Keratinocyte (primary cell): Measurements from ENCODE around the gene AEN. TPM values are rescaled to one million over a fixed set of nuclear protein-coding genes. Genes with fewer than 3 reads are reported as not detected.

Experiments used
- DNase-seq: peaks from one replicate; pipeline ENCODE4 v3.0.0-alpha.2; 2011; ENCODE audit warnings: low read depth, missing footprints, low spot score
- FAIRE-seq: peaks from 2 replicates; lab custom pipeline; 2011; peaks lifted over from hg19 to GRCh38; lab: Jason Lieb, UNC
- H2AFZ ChIP-seq: 2 replicates; pipeline ENCODE4 v1.6.0; 2012; ENCODE audit warnings: low read length, control low read depth, inconsistent platforms; ENCODE audit not compliant: control insufficient read depth
- H3K27ac ChIP-seq: 2 replicates; pipeline ENCODE4 v1.5.1; 2011; ENCODE audit warnings: low read length; ENCODE audit not compliant: control insufficient read depth, insufficient read depth
- H3K27me3 ChIP-seq: 3 replicates; pipeline ENCODE4 v1.6.0; 2011; ENCODE audit warnings: low read length; ENCODE audit not compliant: control insufficient read depth, insufficient read depth; ENCODE audit errors: extremely low read depth
- H3K36me3 ChIP-seq, 2 experiments: 2 replicates in 1 of 2; 3 replicates in 1 of 2; pipeline ENCODE4 v1.5.1; 2011; ENCODE audit warnings: low read length in 2 of 2, mild to moderate bottlenecking in 1 of 2; ENCODE audit not compliant: control insufficient read depth in 2 of 2, insufficient read depth in 2 of 2; ENCODE audit errors: extremely low read depth in 1 of 2
- H3K4me1 ChIP-seq: 3 replicates; pipeline ENCODE4 v1.5.1; 2011; ENCODE audit warnings: low read length; ENCODE audit not compliant: control insufficient read depth, insufficient read depth; ENCODE audit errors: extremely low read depth
- H3K4me2 ChIP-seq: 3 replicates; pipeline ENCODE4 v1.6.0; 2011; ENCODE audit warnings: low read depth, low read length; ENCODE audit not compliant: control insufficient read depth, insufficient read depth; ENCODE audit errors: extremely low read depth
- H3K4me3 ChIP-seq, 3 experiments: fragments of 200-600 bp in 1 of 3; sonication (generic) in 1 of 3; 2 replicates in 2 of 3; 3 replicates in 1 of 3; pipeline ENCODE4 v1.5.1; 2011 to 2016; ENCODE audit warnings: low read length in 3 of 3, mild to moderate bottlenecking in 3 of 3, control low read depth in 2 of 3, inconsistent platforms in 1 of 3, low read depth in 1 of 3, mixed read lengths in 1 of 3, mixed run types in 1 of 3, moderate library complexity in 1 of 3; ENCODE audit not compliant: control insufficient read depth in 2 of 3, insufficient read depth in 2 of 3; ENCODE audit errors: extremely low read depth in 1 of 3
- H3K79me2 ChIP-seq: 2 replicates; pipeline ENCODE4 v1.6.0; 2012; ENCODE audit warnings: low read length; ENCODE audit not compliant: control insufficient read depth, insufficient read depth
- H3K9ac ChIP-seq: 3 replicates; pipeline ENCODE4 v1.6.0; 2011; ENCODE audit warnings: low read length; ENCODE audit not compliant: control insufficient read depth, insufficient read depth; ENCODE audit errors: extremely low read depth
- H3K9me1 ChIP-seq: 3 replicates; pipeline ENCODE4 v1.6.0; 2011; ENCODE audit warnings: low read length; ENCODE audit not compliant: control insufficient read depth, insufficient read depth; ENCODE audit errors: extremely low read depth
- H3K9me3 ChIP-seq: 2 replicates; pipeline ENCODE4 v1.5.1; 2012; ENCODE audit warnings: low read depth, low read length; ENCODE audit not compliant: control insufficient read depth
- H4K20me1 ChIP-seq: 3 replicates; pipeline ENCODE4 v1.6.0; 2011; ENCODE audit warnings: low read length; ENCODE audit not compliant: control insufficient read depth, insufficient read depth; ENCODE audit errors: extremely low read depth
- CTCF ChIP-seq, 3 experiments: IDR thresholded peaks in 1 of 3; conservative IDR thresholded peaks in 1 of 3; optimal IDR thresholded peaks in 1 of 3; 2 replicates in 2 of 3; 3 replicates in 1 of 3; pipeline versions ENCODE3 to v1.5.1; 2011; ENCODE audit warnings: low read length in 3 of 3, mild to moderate bottlenecking in 3 of 3, moderate library complexity in 2 of 3, control low read depth in 1 of 3, inconsistent platforms in 1 of 3; ENCODE audit not compliant: insufficient read depth in 2 of 3; ENCODE audit errors: extremely low read depth in 1 of 3
- EZH2 ChIP-seq: IDR thresholded peaks from one replicate; pipeline ENCODE4 v1.6.1; 2012; ENCODE audit warnings: inconsistent platforms, mild to moderate bottlenecking, low read length, moderate library complexity
- dilution Hi-C: fragments of 300-500 bp; cut with MboI; formaldehyde crosslinking; loops from one replicate; pipeline ENCODE4 v1.7.0; 2020; ENCODE audit warnings: low sequenced_read_pairs; ENCODE audit not compliant: extremely low pct_ligation_motif_present
- polyA plus RNA-seq, 5 experiments: library from polyadenylated mRNA; depleted of rRNA in 3 of 5; stranded (reverse) in 3 of 5; stranded (forward) in 1 of 5; unstranded in 1 of 5; fragments of >200 nt; gene quantifications; 1 replicate in 1 of 5; 2 replicates in 3 of 5; 3 replicates in 1 of 5; pipeline versions ENCODE4 v1.2.1 to v1.2.3, GENCODE V29; 2011 to 2012; ENCODE audit warnings: missing spikeins in 2 of 5, low read depth in 1 of 5, low replicate concordance in 1 of 5

The AEN gene
- polyA plus RNA-seq, 1 donor (not counting 4 experiments of a cell fraction or from before 2014, with no cell fraction given) = 27.5 TPM

GRCh38 chr15:88621789-88622604 is 857 bp downstream of the AEN start:
- H2AFZ ChIP-seq = no peak overlapping the region
- H3K4me1 ChIP-seq = peaks cover 28% of the 10 kb centered on the region
- H3K4me3 ChIP-seq = peak overlapping the region; percentile 82 to 99 (median 97)
- no peaks in the 10 kb centered on the region for H3K9me3 ChIP-seq
- peak overlapping the region; percentile 98 for H3K27ac ChIP-seq
- H3K9me1 ChIP-seq = peaks cover 6% of the 10 kb centered on the region
- no peaks in the 10 kb centered on the region for H3K27me3 ChIP-seq
- no peak for FAIRE-seq
- TF ChIP-seq EZH2 = no peak
- no peak for TF ChIP-seq CTCF (optimal IDR thresholded peaks at IDR 0.05 in 1 of 3, IDR thresholded peaks at IDR 0.05 in 1 of 3, conservative IDR thresholded peaks at IDR 0.05 in 1 of 3; ENCODE audit: extremely low read depth in 1 of 3, insufficient read depth in 2 of 3, low read length in 3 of 3)
- peak overlapping the region; percentile 100 for H3K4me2 ChIP-seq
- no peak for DNase-seq
- H3K79me2 ChIP-seq = peaks cover 53% of the 10 kb centered on the region
- H3K9ac ChIP-seq = peak overlapping the region; percentile 99
- dilution Hi-C loops = no loop called here
- H3K36me3 ChIP-seq = peaks cover 22 to 29% of the 10 kb centered on the region in 2 experiments
- H4K20me1 ChIP-seq = peaks cover 34% of the 10 kb centered on the region

GRCh38 chr15:88622605-88622975 is 1.4 kb downstream of the AEN start:
- peaks cover 8% of the 10 kb centered on the region for H3K9me1 ChIP-seq
- peak overlapping the region; percentile 82 to 99 (median 97) for H3K4me3 ChIP-seq
- peaks cover 24 to 34% of the 10 kb centered on the region in 2 experiments for H3K36me3 ChIP-seq
- no peak for TF ChIP-seq CTCF (optimal IDR thresholded peaks at IDR 0.05 in 1 of 3, IDR thresholded peaks at IDR 0.05 in 1 of 3, conservative IDR thresholded peaks at IDR 0.05 in 1 of 3; ENCODE audit: extremely low read depth in 1 of 3, insufficient read depth in 2 of 3, low read length in 3 of 3)
- TF ChIP-seq EZH2 = no peak
- peak overlapping the region; percentile 99 for H3K9ac ChIP-seq
- DNase-seq (no peak), FAIRE-seq (no peak)
- peak overlapping the region; percentile 100 for H3K4me2 ChIP-seq
- peaks cover 59% of the 10 kb centered on the region for H3K79me2 ChIP-seq
- dilution Hi-C loops = no loop called here
- H2AFZ ChIP-seq = no peak overlapping the region
- peak overlapping the region; percentile 98 for H3K27ac ChIP-seq
- H3K27me3 ChIP-seq = no peaks in the 10 kb centered on the region
- H3K9me3 ChIP-seq = no peaks in the 10 kb centered on the region
- peaks cover 40% of the 10 kb centered on the region for H4K20me1 ChIP-seq
- peaks cover 34% of the 10 kb centered on the region for H3K4me1 ChIP-seq
